ENCODE results near the gene SEC14L3. TPM values are rescaled to one million over a fixed set of nuclear protein-coding genes. Genes with fewer than 3 reads are reported as not detected.

SEC14L3 gene
- total and polyA plus RNA-seq, 2 of the 13 experiments (the other 11 are each of a cell fraction or from before 2014, with no cell fraction given): not detected

DNA sequence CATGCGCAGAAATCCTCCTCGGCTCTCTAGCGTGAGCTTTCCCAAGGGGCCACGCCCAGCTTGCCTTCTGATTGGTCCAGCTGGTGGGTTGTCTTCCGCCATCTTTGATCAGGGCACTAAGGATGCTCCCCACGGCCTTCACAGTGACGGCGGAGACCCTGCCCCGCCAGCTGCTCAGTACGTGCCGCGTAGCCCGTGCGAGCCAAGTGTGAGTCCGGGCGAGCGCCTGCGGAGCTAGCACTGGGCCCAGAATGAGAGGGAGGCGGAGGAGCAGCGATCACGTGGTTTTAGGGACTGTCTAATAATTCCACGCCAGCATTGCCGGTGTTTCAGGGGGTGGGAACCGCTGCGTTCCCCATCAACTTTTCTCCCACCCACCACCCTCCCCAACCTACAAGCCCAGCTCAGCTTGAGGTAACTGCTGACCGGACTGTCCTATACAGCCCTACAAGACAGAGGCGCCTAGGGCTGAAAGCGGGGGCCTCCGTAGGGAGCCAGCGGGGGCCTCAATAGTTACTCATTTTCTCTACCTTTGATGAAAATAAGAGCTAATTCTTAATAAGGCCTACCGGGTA, 47.8 kb downstream of the SEC14L3 start (continued):
- TF ChIP-seq EZH2 (conservative IDR thresholded peaks at IDR 0.05; ENCODE audit: low read depth, low read length): no peak
- 0 out of 2 replicates have a peak, but pooled peaks have one; percentile 18 for TF ChIP-seq ZNF17 (CRISPR knock-in tag; IDR thresholded peaks at IDR 0.05)
- TF ChIP-seq FLYWCH1 (CRISPR knock-in tag; IDR thresholded peaks at IDR 0.05): no peak
- 0 out of 2 replicates have a peak, but pooled peaks have one; percentile 24 for TF ChIP-seq HMG20B (CRISPR knock-in tag; conservative IDR thresholded peaks at IDR 0.05)
- 0 out of 2 replicates have a peak, but pooled peaks have one; percentile 12 for TF ChIP-seq ZNF878 (CRISPR knock-in tag; IDR thresholded peaks at IDR 0.05)
- no peak for TF ChIP-seq ZUFSP (CRISPR knock-in tag; IDR thresholded peaks at IDR 0.05; ENCODE audit: borderline replicate concordance)
- TF ChIP-seq NFATC3 (CRISPR knock-in tag; IDR thresholded peaks at IDR 0.05): no peak
- TF ChIP-seq CREB1 (IDR thresholded peaks at IDR 0.05): peak; percentile 91
- peak; percentile 92 for TF ChIP-seq CREB1 (CRISPR knock-in tag; IDR thresholded peaks at IDR 0.05)
- TF ChIP-seq ZNF775 (CRISPR knock-in tag; IDR thresholded peaks at IDR 0.05; ENCODE audit: borderline replicate concordance): no peak
- peak; percentile 88 for TF ChIP-seq SP4 (CRISPR knock-in tag; IDR thresholded peaks at IDR 0.05)
- no peak for TF ChIP-seq ZNF737 (CRISPR knock-in tag; IDR thresholded peaks at IDR 0.05; ENCODE audit: borderline replicate concordance)
- TF ChIP-seq ZNF430 (CRISPR knock-in tag; IDR thresholded peaks at IDR 0.05): peak; percentile 16; the same call in 1 of the 2 replicates
- TF ChIP-seq POLR2AphosphoS2 (IDR thresholded peaks at IDR 0.05; ENCODE audit: low read depth, low read length): no peak
- TF ChIP-seq, protein P1, sequence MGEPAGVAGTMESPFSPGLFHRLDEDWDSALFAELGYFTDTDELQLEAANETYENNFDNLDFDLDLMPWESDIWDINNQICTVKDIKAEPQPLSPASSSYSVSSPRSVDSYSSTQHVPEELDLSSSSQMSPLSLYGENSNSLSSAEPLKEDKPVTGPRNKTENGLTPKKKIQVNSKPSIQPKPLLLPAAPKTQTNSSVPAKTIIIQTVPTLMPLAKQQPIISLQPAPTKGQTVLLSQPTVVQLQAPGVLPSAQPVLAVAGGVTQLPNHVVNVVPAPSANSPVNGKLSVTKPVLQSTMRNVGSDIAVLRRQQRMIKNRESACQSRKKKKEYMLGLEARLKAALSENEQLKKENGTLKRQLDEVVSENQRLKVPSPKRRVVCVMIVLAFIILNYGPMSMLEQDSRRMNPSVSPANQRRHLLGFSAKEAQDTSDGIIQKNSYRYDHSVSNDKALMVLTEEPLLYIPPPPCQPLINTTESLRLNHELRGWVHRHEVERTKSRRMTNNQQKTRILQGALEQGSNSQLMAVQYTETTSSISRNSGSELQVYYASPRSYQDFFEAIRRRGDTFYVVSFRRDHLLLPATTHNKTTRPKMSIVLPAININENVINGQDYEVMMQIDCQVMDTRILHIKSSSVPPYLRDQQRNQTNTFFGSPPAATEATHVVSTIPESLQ (CRISPR knock-in tag; conservative IDR thresholded peaks at IDR 0.05): no peak
- no peak for TF ChIP-seq ZNF841 (CRISPR knock-in tag; IDR thresholded peaks at IDR 0.05; ENCODE audit: borderline replicate concordance)
- TF ChIP-seq ATF1 (CRISPR knock-in tag; IDR thresholded peaks at IDR 0.05): peak; percentile 86
- TF ChIP-seq ZMAT3 (CRISPR knock-in tag; conservative IDR thresholded peaks at IDR 0.05): peak; percentile 85; the same call in 1 of the 2 replicates
- TF ChIP-seq SRSF1 (optimal IDR thresholded peaks at IDR 0.05; ENCODE audit: low read depth, low read length): no peak
- TF ChIP-seq ZNF678 (CRISPR knock-in tag; IDR thresholded peaks at IDR 0.05): no peak
- no peak; the same call in 1 of the 2 replicates for TF ChIP-seq FOXC1 (CRISPR knock-in tag; IDR thresholded peaks at IDR 0.05; ENCODE audit: borderline replicate concordance)
- no peak for TF ChIP-seq MXD1 (CRISPR knock-in tag; IDR thresholded peaks at IDR 0.05)
- TF ChIP-seq NFYC (CRISPR knock-in tag; IDR thresholded peaks at IDR 0.05): peak; percentile 91
- no peak for TF ChIP-seq TEAD2 (CRISPR knock-in tag; IDR thresholded peaks at IDR 0.05)
- TF ChIP-seq GMEB1 (CRISPR knock-in tag; IDR thresholded peaks at IDR 0.05; ENCODE audit: borderline replicate concordance): peak; percentile 96
- TF ChIP-seq CC2D1A (CRISPR knock-in tag; IDR thresholded peaks at IDR 0.05): no peak

Measured in HepG2 (cell line).